ENCODE measurements around the gene FBXL13. TPM values are rescaled to one million over a fixed set of nuclear protein-coding genes. Genes with fewer than 3 reads are reported as not detected.
"Not testable (repeated sequence)": the region's sequence is repeated elsewhere in the genome, so short reads cannot be mapped to it uniquely, and the experiment has no call there.

The FBXL13 gene
- total RNA-seq, 1 donor from 2014 or later, result 0.98 TPM

DNA sequence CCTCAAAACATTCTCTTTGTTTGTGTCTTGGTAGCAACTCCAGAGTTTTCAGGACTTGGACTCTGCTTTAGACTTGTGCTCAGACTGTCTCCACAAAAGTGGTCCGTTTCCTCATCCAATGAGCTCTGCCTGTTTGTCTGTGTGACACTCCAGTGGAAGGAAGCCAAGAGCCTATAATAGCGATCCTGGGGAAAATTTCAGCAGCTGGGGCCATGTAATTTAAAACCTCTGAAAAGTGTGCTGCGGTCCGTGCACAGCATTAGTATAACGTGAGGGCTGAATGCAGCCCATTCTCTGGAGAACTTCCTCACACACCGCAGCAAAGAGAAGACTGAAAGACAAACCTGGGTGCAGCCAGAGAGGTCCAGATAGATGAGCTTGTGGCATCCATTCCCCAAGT lies 161.9 kb downstream of the FBXL13 start, which contains the start of gene LRRC17:
Gene LRRC17, plus strand, starts transcription at position 259 of the 400 bp plus-strand sequence. CDS start 20,914 bp downstream, outside the sequence.
- intact Hi-C loops (cut with DNase I), result no loop called here
- no peak for DNase-seq (ENCODE audit: extremely low spot score in 2 of 2)

DNA sequence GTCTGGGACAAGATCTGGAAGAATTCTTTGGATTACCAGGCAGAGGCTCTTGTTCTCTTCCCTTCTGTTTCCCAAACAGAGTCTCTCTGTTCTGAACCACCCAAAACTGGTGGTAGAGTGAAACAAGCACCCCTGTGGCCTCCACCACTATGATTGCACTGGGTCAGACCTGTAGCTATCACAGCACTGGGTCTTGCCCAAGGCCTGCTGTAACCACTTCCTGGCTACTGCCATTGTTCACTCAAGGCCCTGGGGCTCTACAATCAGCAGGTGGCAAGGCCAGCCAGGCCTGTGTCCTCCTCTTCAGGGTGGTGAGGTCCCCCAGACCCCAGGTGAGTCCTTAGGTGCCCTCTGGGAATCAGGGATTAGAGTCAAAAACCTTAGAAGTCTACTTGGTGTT lies 165.9 kb downstream of the FBXL13 start:
- H3K4me1 ChIP-seq, result peaks cover 5% of the 10 kb centered on the region
- H3K4me3 ChIP-seq, result no peak overlapping the region
- intact Hi-C loops (cut with DNase I), result no loop called here
- H3K36me3 ChIP-seq, result no peaks in the 10 kb centered on the region
- H3K27me3 ChIP-seq, result no peaks in the 10 kb centered on the region
- TF ChIP-seq POLR2A (IDR thresholded peaks at IDR 0.05) (no peak), POLR2AphosphoS5 (IDR thresholded peaks at IDR 0.05; ENCODE audit: insufficient read depth in 1 of 2, low read depth in 1 of 2) (no peak)
- TF ChIP-seq, protein P1, sequence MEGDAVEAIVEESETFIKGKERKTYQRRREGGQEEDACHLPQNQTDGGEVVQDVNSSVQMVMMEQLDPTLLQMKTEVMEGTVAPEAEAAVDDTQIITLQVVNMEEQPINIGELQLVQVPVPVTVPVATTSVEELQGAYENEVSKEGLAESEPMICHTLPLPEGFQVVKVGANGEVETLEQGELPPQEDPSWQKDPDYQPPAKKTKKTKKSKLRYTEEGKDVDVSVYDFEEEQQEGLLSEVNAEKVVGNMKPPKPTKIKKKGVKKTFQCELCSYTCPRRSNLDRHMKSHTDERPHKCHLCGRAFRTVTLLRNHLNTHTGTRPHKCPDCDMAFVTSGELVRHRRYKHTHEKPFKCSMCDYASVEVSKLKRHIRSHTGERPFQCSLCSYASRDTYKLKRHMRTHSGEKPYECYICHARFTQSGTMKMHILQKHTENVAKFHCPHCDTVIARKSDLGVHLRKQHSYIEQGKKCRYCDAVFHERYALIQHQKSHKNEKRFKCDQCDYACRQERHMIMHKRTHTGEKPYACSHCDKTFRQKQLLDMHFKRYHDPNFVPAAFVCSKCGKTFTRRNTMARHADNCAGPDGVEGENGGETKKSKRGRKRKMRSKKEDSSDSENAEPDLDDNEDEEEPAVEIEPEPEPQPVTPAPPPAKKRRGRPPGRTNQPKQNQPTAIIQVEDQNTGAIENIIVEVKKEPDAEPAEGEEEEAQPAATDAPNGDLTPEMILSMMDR (IDR thresholded peaks at IDR 0.05), result no peak
- no peak for DNase-seq (ENCODE audit: extremely low spot score in 2 of 2)
- H3K27ac ChIP-seq, result no peak overlapping the region
- H3K9me3 ChIP-seq, result no peaks in the 10 kb centered on the region

More for the DNA sequence above, 161.9 kb downstream of the FBXL13 start, which contains the start of gene LRRC17:
- Histone ChIP-seq H3K9me3 (no peaks in the 10 kb centered on the region), H3K27ac (peak within 1 kb of the TSS; percentile 0), H3K36me3 (no peaks in the 10 kb centered on the region), H3K4me3 (peak within 1 kb of the TSS; percentile 24 to 26), H3K27me3 (no peaks in the 10 kb centered on the region), H3K4me1 (peaks cover 5% of the 10 kb centered on the region)
- TF ChIP-seq, protein P1 (IDR thresholded peaks at IDR 0.05), result no peak
- no peak for TF ChIP-seq POLR2A (IDR thresholded peaks at IDR 0.05)
- TF ChIP-seq POLR2AphosphoS5 (IDR thresholded peaks at IDR 0.05; ENCODE audit: insufficient read depth in 1 of 2, low read depth in 1 of 2), result no peak

DNA sequence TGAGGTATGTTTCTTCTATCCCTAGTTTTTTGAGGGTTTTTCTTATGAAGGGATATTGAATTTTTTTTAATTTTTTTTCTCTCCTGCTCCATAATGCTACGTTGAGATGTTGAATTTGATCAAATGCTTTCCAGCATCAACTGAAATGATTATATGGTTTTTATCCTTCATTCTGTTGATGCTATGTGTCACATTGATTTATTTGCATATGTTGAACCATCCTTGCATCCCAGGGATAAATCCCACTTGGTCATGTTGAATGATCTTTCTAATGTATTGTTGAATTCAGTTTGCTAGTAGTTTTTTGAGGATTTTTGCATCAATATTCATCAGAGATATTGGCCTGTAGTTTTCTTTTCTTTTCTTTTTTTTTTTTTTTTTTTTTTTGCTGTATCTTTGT lies 171.0 kb downstream of the FBXL13 start:
- H3K27me3 ChIP-seq; H3K4me1 ChIP-seq; H3K4me3 ChIP-seq; intact Hi-C loops (cut with DNase I); H3K27ac ChIP-seq; H3K36me3 ChIP-seq; H3K9me3 ChIP-seq; DNase-seq (ENCODE audit: extremely low spot score in 2 of 2): not testable (repeated sequence)

DNA sequence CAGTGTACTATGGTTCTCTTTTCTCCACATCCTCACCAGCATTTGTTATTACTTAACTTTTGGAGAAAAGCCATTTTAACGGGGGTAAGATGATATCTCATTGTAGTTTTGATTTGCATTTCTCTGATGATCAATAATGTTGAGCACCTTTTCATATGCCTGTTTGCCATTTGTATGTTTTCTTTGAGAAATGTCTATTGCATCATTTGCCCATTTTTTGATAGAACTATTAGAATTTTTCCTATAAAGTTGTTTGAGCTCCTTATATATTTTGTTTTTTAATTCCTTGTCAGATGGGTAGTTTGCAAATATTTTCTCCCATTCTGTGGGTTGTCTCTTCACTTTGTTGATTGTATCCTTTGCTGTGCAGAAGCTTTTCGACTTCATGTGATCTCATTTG lies 172.5 kb downstream of the FBXL13 start:
- not testable (repeated sequence) for DNase-seq (ENCODE audit: extremely low spot score in 2 of 2)
- peaks cover 13% of the 10 kb centered on the region for H3K4me1 ChIP-seq

DNA sequence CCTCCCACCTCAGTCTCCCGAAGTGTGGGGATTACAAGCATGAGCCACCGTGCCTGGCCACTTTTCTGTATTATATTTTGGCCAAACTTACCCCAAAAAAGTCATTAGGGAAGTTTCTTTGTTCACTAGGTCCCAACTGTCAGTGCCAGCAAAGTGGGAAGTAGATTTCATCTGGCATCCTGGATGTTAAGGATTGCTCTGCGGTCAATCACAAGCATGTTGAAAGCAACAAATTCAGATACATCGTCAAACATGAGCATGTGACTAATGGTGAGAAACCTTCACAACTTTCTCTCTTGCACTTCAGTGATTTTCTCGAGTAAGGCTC lies 176.1 kb downstream of the FBXL13 start:
- no peaks in the 10 kb centered on the region for H3K36me3 ChIP-seq
- TF ChIP-seq POLR2AphosphoS5 (IDR thresholded peaks at IDR 0.05; ENCODE audit: insufficient read depth in 1 of 2, low read depth in 1 of 2) (no peak), POLR2A (IDR thresholded peaks at IDR 0.05) (no peak)
- TF ChIP-seq, protein P1 (IDR thresholded peaks at IDR 0.05), result no peak
- H3K4me3 ChIP-seq, result no peak overlapping the region
- DNase-seq (ENCODE audit: extremely low spot score in 2 of 2), result no peak
- intact Hi-C loops (cut with DNase I), result no loop called here
- no peak overlapping the region for H3K27ac ChIP-seq
- H3K9me3 ChIP-seq, result no peaks in the 10 kb centered on the region
- H3K27me3 ChIP-seq, result no peaks in the 10 kb centered on the region
- peaks cover 29% of the 10 kb centered on the region for H3K4me1 ChIP-seq

More for the DNA sequence above, 172.5 kb downstream of the FBXL13 start:
- H3K27ac ChIP-seq; H3K36me3 ChIP-seq; intact Hi-C loops (cut with DNase I); H3K4me3 ChIP-seq; H3K9me3 ChIP-seq; H3K27me3 ChIP-seq: not testable (repeated sequence)

DNA sequence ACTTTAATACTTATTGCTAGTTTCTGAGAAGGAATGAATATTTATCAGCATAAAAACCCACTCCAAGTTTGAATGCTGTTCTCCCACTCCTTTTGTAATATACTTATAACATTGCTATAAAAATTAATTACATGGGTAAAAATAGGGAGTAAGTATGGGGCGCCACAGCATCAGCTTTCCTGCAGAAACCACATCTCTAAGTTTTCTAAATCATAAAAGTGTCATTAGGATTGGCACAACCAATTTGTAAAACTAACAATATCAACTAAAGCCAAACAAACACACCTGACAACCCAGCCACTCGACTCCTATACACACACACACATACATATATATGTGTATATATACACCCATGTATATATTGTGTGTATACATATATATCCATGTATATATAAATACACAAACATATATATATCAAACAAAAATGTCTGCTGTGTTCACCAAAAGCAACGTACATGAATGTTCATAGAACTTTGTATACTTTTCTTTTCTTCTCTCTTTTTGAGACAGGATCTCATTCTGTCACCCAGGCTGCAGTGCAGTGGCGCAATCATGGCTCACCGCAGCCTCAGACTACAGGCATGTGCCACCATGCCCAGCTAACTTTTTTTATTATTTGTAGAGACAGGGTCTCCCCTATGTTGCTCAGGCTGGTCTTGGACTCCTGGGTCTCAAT lies 176.6 kb downstream of the FBXL13 start:
- Histone ChIP-seq H3K27ac (no peak overlapping the region), H3K4me3 (no peak overlapping the region), H3K36me3 (no peaks in the 10 kb centered on the region), H3K27me3 (no peaks in the 10 kb centered on the region), H3K4me1 (peaks cover 29% of the 10 kb centered on the region), H3K9me3 (no peaks in the 10 kb centered on the region)
- no peak for TF ChIP-seq POLR2A (IDR thresholded peaks at IDR 0.05)
- TF ChIP-seq POLR2AphosphoS5 (IDR thresholded peaks at IDR 0.05; ENCODE audit: insufficient read depth in 1 of 2, low read depth in 1 of 2), result no peak
- TF ChIP-seq, protein P1 (IDR thresholded peaks at IDR 0.05), result no peak
- no peak for DNase-seq (ENCODE audit: extremely low spot score in 2 of 2)
- intact Hi-C loops (cut with DNase I), result no loop called here

Measured in vagina (tissue), 2 donors.